Activated CD8-positive, alpha-beta memory T cell treated with anti-CD3 and anti-CD28 coated beads, Interleukin-2, amount 50 U/mL, for 48 hours (primary cell): ENCODE measurements around the gene PTTG2.

Experiments used
- DNase-seq: peaks from one replicate; pipeline ENCODE4 v3.0.0-alpha.2; 2020

PTTG2 gene

GRCh38 chr4:37989398-37990260 is 29.4 kb downstream of the PTTG2 start:
- DNase-seq, result no peak

GRCh38 chr4:37990731-37991245 is 30.6 kb downstream of the PTTG2 start:
- DNase-seq, result no peak

GRCh38 chr4:37991623-37992410 is 31.6 kb downstream of the PTTG2 start:
- DNase-seq, result no peak

- DNase-seq, result no peak
Observed at GRCh38 chr4:37993806-37994205, 33.6 kb downstream of the PTTG2 start.

GRCh38 chr4:37994569-37994968 is 34.4 kb downstream of the PTTG2 start:
- no peak for DNase-seq

GRCh38 chr4:37995299-37995821 is 35.2 kb downstream of the PTTG2 start:
- DNase-seq, result no peak

GRCh38 chr4:37995981-37996775 is 36.0 kb downstream of the PTTG2 start:
- no peak for DNase-seq

GRCh38 chr4:37998226-37998625 is 38.0 kb downstream of the PTTG2 start:
- no peak for DNase-seq

- DNase-seq, result no peak
Observed at GRCh38 chr4:37999000-37999716, 39.0 kb downstream of the PTTG2 start.

- DNase-seq, result no peak
Observed at GRCh38 chr4:37999965-38000364, 39.8 kb downstream of the PTTG2 start.

GRCh38 chr4:38001927-38002326 is 41.7 kb downstream of the PTTG2 start:
- DNase-seq, result no peak

GRCh38 chr4:38002451-38003071 is 42.4 kb downstream of the PTTG2 start:
- DNase-seq, result no peak

GRCh38 chr4:38003102-38003501 is 42.9 kb downstream of the PTTG2 start:
- no peak for DNase-seq

GRCh38 chr4:38003628-38004027 is 43.4 kb downstream of the PTTG2 start:
- no peak for DNase-seq

GRCh38 chr4:38004062-38004461 is 43.9 kb downstream of the PTTG2 start:
- DNase-seq, result no peak

- DNase-seq, result no peak
Observed at GRCh38 chr4:38004887-38005286, 44.7 kb downstream of the PTTG2 start.

- DNase-seq, result no peak
Observed at GRCh38 chr4:38005637-38006036, 45.4 kb downstream of the PTTG2 start.

GRCh38 chr4:38007645-38008044 is 47.4 kb downstream of the PTTG2 start:
- DNase-seq, result no peak

- DNase-seq, result no peak
Observed at GRCh38 chr4:38008571-38009021, 48.4 kb downstream of the PTTG2 start.

- no peak for DNase-seq
Observed at GRCh38 chr4:38009421-38009820, 49.2 kb downstream of the PTTG2 start.

- no peak for DNase-seq
Observed at GRCh38 chr4:38009949-38010348, 49.8 kb downstream of the PTTG2 start.
